ENCODE data around the gene MEGF10. TPM values are rescaled to one million over a fixed set of nuclear protein-coding genes. Genes with fewer than 3 reads are reported as not detected.

MEGF10 gene
- total and polyA plus RNA-seq, 4 experiments from 2014 or later = not detected

GRCh38 chr5:127369796-127370195, 79.2 kb downstream of the MEGF10 start:
- no peaks in the 10 kb centered on the region for H3K36me3 Mint-ChIP-seq
- peaks cover 3 to 10% of the 10 kb centered on the region in 2 donors for H3K27me3 Mint-ChIP-seq
- H3K27ac Mint-ChIP-seq = no peak overlapping the region
- H3K4me1 ChIP-seq (ENCODE audit: insufficient read depth, low read length) = no peaks in the 10 kb centered on the region
- no peaks in the 10 kb centered on the region for H3K36me3 ChIP-seq (ENCODE audit: insufficient read depth, low read length)
- POLR2A ChIA-PET (ENCODE audit: partially characterized antibody) = no interaction called here
- intact Hi-C loops (cut with micrococcal nuclease) = no loop called here
- H3K9me3 Mint-ChIP-seq = peaks cover 0 to 1% (median under 1%) of the 10 kb centered on the region in 8 donors
- no peak overlapping the region for H3K27ac ChIP-seq (ENCODE audit: low read depth, low read length)
- H3K9me3 ChIP-seq (ENCODE audit: control insufficient read depth in 1 of 2, low read length in 2 of 2) = no peaks in the 10 kb centered on the region
- CTCF ChIA-PET (ENCODE audit: partially characterized antibody) = interaction anchor here (1.0 kb wide), 1 partner anchor 10 kb away, joined by 3 read pairs; no protein-coding TSS in a partner anchor
- no peak overlapping the region for H3K4me3 ChIP-seq (ENCODE audit: low read length in 2 of 2)
- H3K27me3 ChIP-seq (ENCODE audit: insufficient read depth, low read length) = no peaks in the 10 kb centered on the region
- no peak overlapping the region for H3K4me3 Mint-ChIP-seq
- DNase-seq = no peak
- H3K4me1 Mint-ChIP-seq = no peaks in the 10 kb centered on the region

DNA sequence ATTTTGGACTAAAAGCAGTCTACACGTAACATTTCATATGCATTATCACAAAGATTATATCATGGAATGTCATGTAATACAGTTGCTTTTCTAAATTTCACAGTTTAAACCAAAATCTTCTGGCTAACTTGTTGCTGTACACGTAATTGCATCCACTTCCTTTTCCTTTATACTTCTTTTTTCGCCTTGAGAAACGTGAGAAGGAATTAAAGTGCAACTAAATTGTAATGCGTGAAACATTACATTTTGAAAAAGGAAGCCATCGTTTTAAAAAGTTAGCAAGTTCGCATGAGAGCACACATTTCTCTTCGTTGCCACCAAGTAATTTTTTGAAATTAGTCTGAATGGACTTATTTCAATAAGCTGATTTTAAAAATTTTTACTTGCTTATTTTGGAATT, 80.0 kb downstream of the MEGF10 start:
- POLR2A ChIA-PET (ENCODE audit: partially characterized antibody) = no interaction called here
- DNase-seq = no peak
- Histone ChIP-seq H3K9me3 (ENCODE audit: control insufficient read depth in 1 of 2, low read length in 2 of 2) (no peaks in the 10 kb centered on the region), H3K4me1 (ENCODE audit: insufficient read depth, low read length) (no peaks in the 10 kb centered on the region), H3K27ac (ENCODE audit: low read depth, low read length) (no peak overlapping the region), H3K27me3 (ENCODE audit: insufficient read depth, low read length) (no peaks in the 10 kb centered on the region), H3K4me3 (ENCODE audit: low read length in 2 of 2) (no peak overlapping the region), H3K36me3 (ENCODE audit: insufficient read depth, low read length) (no peaks in the 10 kb centered on the region)
- intact Hi-C loops (cut with micrococcal nuclease) = no loop called here
- Mint-ChIP-seq H3K9me3 (peaks cover 0 to 5% (median under 1%) of the 10 kb centered on the region in 8 donors), H3K36me3 (no peaks in the 10 kb centered on the region), H3K27me3 (peaks cover 5 to 8% of the 10 kb centered on the region in 2 donors), H3K4me1 (no peaks in the 10 kb centered on the region), H3K27ac (no peak overlapping the region), H3K4me3 (no peak overlapping the region)
- CTCF ChIA-PET (ENCODE audit: partially characterized antibody) = no interaction called here

GRCh38 chr5:127373858-127374491, 83.4 kb downstream of the MEGF10 start:
- Histone ChIP-seq H3K27me3 (ENCODE audit: insufficient read depth, low read length) (no peaks in the 10 kb centered on the region), H3K36me3 (ENCODE audit: insufficient read depth, low read length) (no peaks in the 10 kb centered on the region), H3K27ac (ENCODE audit: low read depth, low read length) (no peak overlapping the region), H3K9me3 (ENCODE audit: control insufficient read depth in 1 of 2, low read length in 2 of 2) (no peaks in the 10 kb centered on the region), H3K4me3 (ENCODE audit: low read length in 2 of 2) (no peak overlapping the region), H3K4me1 (ENCODE audit: insufficient read depth, low read length) (no peaks in the 10 kb centered on the region)
- H3K36me3 Mint-ChIP-seq = no peaks in the 10 kb centered on the region
- no peak for DNase-seq
- H3K4me3 Mint-ChIP-seq = no peak overlapping the region
- peaks cover 0 to 5% (median under 1%) of the 10 kb centered on the region in 8 donors for H3K9me3 Mint-ChIP-seq
- no peaks in the 10 kb centered on the region for H3K4me1 Mint-ChIP-seq
- POLR2A ChIA-PET (ENCODE audit: partially characterized antibody) = no interaction called here
- peaks cover 3 to 5% of the 10 kb centered on the region in 2 donors for H3K27me3 Mint-ChIP-seq
- intact Hi-C loops (cut with micrococcal nuclease) = no loop called here
- H3K27ac Mint-ChIP-seq = no peak overlapping the region
- CTCF ChIA-PET (ENCODE audit: partially characterized antibody) = no interaction called here

DNA sequence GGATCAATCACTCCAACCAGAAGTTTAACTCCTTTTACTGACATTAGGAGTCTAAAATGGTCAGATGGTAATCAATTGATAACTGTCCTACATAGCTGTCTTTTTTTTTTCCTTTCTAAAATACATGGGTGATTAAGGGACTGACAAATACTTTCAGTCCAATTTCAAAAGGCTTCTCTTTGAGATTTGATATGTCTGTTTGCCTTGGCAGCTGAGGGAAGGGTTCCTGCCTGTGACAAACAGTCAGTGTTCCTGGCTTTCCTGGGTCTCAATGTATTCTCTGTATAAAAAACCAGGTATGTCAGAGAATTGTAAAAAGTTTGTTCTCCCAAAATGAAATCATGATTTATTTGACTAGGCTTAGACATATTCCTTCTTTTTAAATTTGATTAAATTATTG, 84.5 kb downstream of the MEGF10 start:
- intact Hi-C loops (cut with micrococcal nuclease) = no loop called here
- H3K27ac Mint-ChIP-seq = no peak overlapping the region
- POLR2A ChIA-PET (ENCODE audit: partially characterized antibody) = no interaction called here

DNA sequence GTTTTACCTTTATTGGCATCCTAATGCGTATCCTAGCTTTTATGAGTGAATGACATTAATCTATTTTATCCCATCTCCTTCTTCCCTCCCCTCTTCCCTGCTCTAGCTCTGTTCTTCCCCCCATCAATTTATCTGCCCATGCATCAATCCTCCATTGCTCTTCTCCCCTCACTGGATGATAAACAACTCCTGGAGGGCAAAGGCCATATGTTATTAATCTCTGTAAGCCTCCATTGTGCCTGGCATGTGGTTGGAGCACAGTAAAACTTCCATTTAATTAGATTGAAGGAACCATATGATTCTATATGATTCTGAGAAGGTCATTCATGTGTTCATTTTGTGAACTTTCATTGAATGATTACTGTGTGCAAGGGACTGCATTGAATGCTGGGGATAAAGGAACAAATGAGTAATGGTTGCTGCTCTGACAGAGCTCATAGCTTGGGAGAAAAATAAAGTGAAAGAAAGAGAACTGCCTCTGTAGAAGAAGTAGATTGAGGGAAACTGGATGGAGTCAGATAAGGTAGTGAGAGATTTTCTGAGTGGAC, 85.0 kb downstream of the MEGF10 start:
- H3K4me1 ChIP-seq (ENCODE audit: insufficient read depth, low read length) = no peaks in the 10 kb centered on the region
- H3K4me3 Mint-ChIP-seq = no peak overlapping the region
- no peak overlapping the region for H3K27ac Mint-ChIP-seq
- peaks cover 0 to 4% (median 0%) of the 10 kb centered on the region in 4 donors for H3K4me1 Mint-ChIP-seq
- H3K27me3 ChIP-seq (ENCODE audit: insufficient read depth, low read length) = no peaks in the 10 kb centered on the region
- no peak overlapping the region for H3K27ac ChIP-seq (ENCODE audit: low read depth, low read length)
- ChIA-PET POLR2A (ENCODE audit: partially characterized antibody) (no interaction called here), CTCF (ENCODE audit: partially characterized antibody) (no interaction called here)
- H3K27me3 Mint-ChIP-seq = peaks cover 6 to 9% of the 10 kb centered on the region in 2 donors
- intact Hi-C loops (cut with micrococcal nuclease) = no loop called here
- H3K4me3 ChIP-seq (ENCODE audit: low read length in 2 of 2) = no peak overlapping the region
- H3K36me3 ChIP-seq (ENCODE audit: insufficient read depth, low read length) = no peaks in the 10 kb centered on the region
- H3K9me3 ChIP-seq (ENCODE audit: control insufficient read depth in 1 of 2, low read length in 2 of 2) = no peaks in the 10 kb centered on the region
- peaks cover 0 to 5% (median under 1%) of the 10 kb centered on the region in 8 donors for H3K9me3 Mint-ChIP-seq
- DNase-seq = no peak
- H3K36me3 Mint-ChIP-seq = no peaks in the 10 kb centered on the region

More for the DNA sequence above, 84.5 kb downstream of the MEGF10 start:
- DNase-seq = no peak
- Mint-ChIP-seq H3K4me3 (no peak overlapping the region), H3K27me3 (peaks cover 6 to 9% of the 10 kb centered on the region in 2 donors), H3K4me1 (peaks cover 0 to 4% (median 0%) of the 10 kb centered on the region in 4 donors), H3K36me3 (no peaks in the 10 kb centered on the region), H3K9me3 (peaks cover 0 to 5% (median under 1%) of the 10 kb centered on the region in 8 donors)
- CTCF ChIA-PET (ENCODE audit: partially characterized antibody) = no interaction called here
- Histone ChIP-seq H3K9me3 (ENCODE audit: control insufficient read depth in 1 of 2, low read length in 2 of 2) (no peaks in the 10 kb centered on the region), H3K36me3 (ENCODE audit: insufficient read depth, low read length) (no peaks in the 10 kb centered on the region), H3K4me3 (ENCODE audit: low read length in 2 of 2) (no peak overlapping the region), H3K4me1 (ENCODE audit: insufficient read depth, low read length) (no peaks in the 10 kb centered on the region), H3K27ac (ENCODE audit: low read depth, low read length) (no peak overlapping the region), H3K27me3 (ENCODE audit: insufficient read depth, low read length) (no peaks in the 10 kb centered on the region)

GRCh38 chr5:127377651-127378050, 87.1 kb downstream of the MEGF10 start:
- no peaks in the 10 kb centered on the region for H3K36me3 Mint-ChIP-seq
- intact Hi-C loops (cut with micrococcal nuclease) = no loop called here
- H3K27ac ChIP-seq (ENCODE audit: low read depth, low read length) = no peak overlapping the region
- no peak for DNase-seq
- H3K27me3 ChIP-seq (ENCODE audit: insufficient read depth, low read length) = no peaks in the 10 kb centered on the region
- no peaks in the 10 kb centered on the region for H3K9me3 ChIP-seq (ENCODE audit: control insufficient read depth in 1 of 2, low read length in 2 of 2)
- H3K4me3 ChIP-seq (ENCODE audit: low read length in 2 of 2) = no peak overlapping the region
- POLR2A ChIA-PET (ENCODE audit: partially characterized antibody) = no interaction called here
- no peak overlapping the region for H3K27ac Mint-ChIP-seq
- H3K4me3 Mint-ChIP-seq = no peak overlapping the region
- H3K36me3 ChIP-seq (ENCODE audit: insufficient read depth, low read length) = no peaks in the 10 kb centered on the region
- peaks cover 0 to 7% (median under 1%) of the 10 kb centered on the region in 8 donors for H3K9me3 Mint-ChIP-seq
- H3K27me3 Mint-ChIP-seq = peaks cover 6 to 7% of the 10 kb centered on the region in 2 donors
- no peaks in the 10 kb centered on the region for H3K4me1 ChIP-seq (ENCODE audit: insufficient read depth, low read length)
- peaks cover 0 to 4% (median 0%) of the 10 kb centered on the region in 4 donors for H3K4me1 Mint-ChIP-seq
- CTCF ChIA-PET (ENCODE audit: partially characterized antibody) = no interaction called here

DNA sequence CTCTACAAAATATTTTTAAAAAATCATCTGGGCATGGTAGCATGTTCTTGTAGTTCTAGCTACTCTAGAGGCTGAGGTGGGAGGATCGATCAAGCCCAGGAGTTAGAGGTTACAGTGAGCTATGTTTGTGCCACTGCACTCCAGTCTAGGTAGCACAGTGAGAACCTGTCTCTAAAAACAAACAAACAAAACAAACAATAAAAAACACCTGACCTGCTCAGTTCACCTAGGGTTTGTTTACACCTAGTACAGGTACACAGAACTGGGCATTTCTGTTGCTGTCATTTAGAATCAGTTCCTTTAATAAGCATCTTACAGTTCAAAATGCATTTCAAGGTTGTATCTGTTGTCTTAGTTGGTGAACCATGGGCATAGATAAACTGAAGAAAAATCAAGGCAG, 95.3 kb downstream of the MEGF10 start:
- Mint-ChIP-seq H3K9me3 (peaks cover 0 to 2% (median 0%) of the 10 kb centered on the region in 8 donors), H3K36me3 (no peaks in the 10 kb centered on the region), H3K4me3 (no peak overlapping the region), H3K27ac (no peak overlapping the region), H3K27me3 (peaks cover 2 to 8% of the 10 kb centered on the region in 2 donors), H3K4me1 (no peaks in the 10 kb centered on the region)
- no peak overlapping the region for H3K4me3 ChIP-seq (ENCODE audit: low read length in 2 of 2)
- ChIA-PET CTCF (ENCODE audit: partially characterized antibody) (no interaction called here), POLR2A (ENCODE audit: partially characterized antibody) (no interaction called here)
- no peaks in the 10 kb centered on the region for H3K36me3 ChIP-seq (ENCODE audit: insufficient read depth, low read length)
- H3K4me1 ChIP-seq (ENCODE audit: insufficient read depth, low read length) = no peaks in the 10 kb centered on the region
- H3K9me3 ChIP-seq (ENCODE audit: control insufficient read depth in 1 of 2, low read length in 2 of 2) = no peaks in the 10 kb centered on the region
- no peak for DNase-seq
- intact Hi-C loops (cut with micrococcal nuclease) = no loop called here
- no peaks in the 10 kb centered on the region for H3K27me3 ChIP-seq (ENCODE audit: insufficient read depth, low read length)
- no peak overlapping the region for H3K27ac ChIP-seq (ENCODE audit: low read depth, low read length)
